ENCODE results near the gene RBMS1. TPM values are rescaled to one million over a fixed set of nuclear protein-coding genes. Genes with fewer than 3 reads are reported as not detected.

Gene RBMS1
- total and polyA plus RNA-seq, 2 donors: 39.8 to 53.7 TPM

GRCh38 chr2:160479269-160479668 lies 14.3 kb downstream of the RBMS1 start:
- DNase-seq (ENCODE audit: low read depth in 6 of 9, low spot score in 9 of 9): no peak
- peaks cover 2 to 3% of the 10 kb centered on the region in 2 donors for H3K4me1 ChIP-seq (ENCODE audit: control insufficient read depth in 2 of 2, insufficient read depth in 2 of 2, low read length in 2 of 2)

GRCh38 chr2:160478660-160479059 lies 14.9 kb downstream of the RBMS1 start:
- H3K4me3 ChIP-seq (ENCODE audit: low read length in 2 of 2): no peak overlapping the region
- H3K36me3 ChIP-seq (ENCODE audit: control insufficient read depth in 2 of 2, insufficient read depth in 2 of 2, low read length in 1 of 2): no peaks in the 10 kb centered on the region
- no peaks in the 10 kb centered on the region for H3K27me3 ChIP-seq (ENCODE audit: control insufficient read depth in 2 of 2, insufficient read depth in 1 of 2, low read length in 1 of 2)
- 96% methylated on average over 6 of the region's 6 CpGs for WGBS
- no peak overlapping the region for H3K27ac ChIP-seq (ENCODE audit: low read depth in 1 of 2, low read length in 1 of 2)
- peaks cover 2 to 3% of the 10 kb centered on the region in 2 donors for H3K4me1 ChIP-seq (ENCODE audit: control insufficient read depth in 2 of 2, insufficient read depth in 2 of 2, low read length in 2 of 2)
- no peak for DNase-seq (ENCODE audit: low read depth in 6 of 9, low spot score in 9 of 9)
- H3K9me3 ChIP-seq (ENCODE audit: control insufficient read depth in 2 of 2, insufficient read depth in 1 of 2, low read length in 1 of 2): no peaks in the 10 kb centered on the region

More at GRCh38 chr2:160479269-160479668, 14.3 kb downstream of the RBMS1 start:
- H3K9me3 ChIP-seq (ENCODE audit: control insufficient read depth in 2 of 2, insufficient read depth in 1 of 2, low read length in 1 of 2): no peaks in the 10 kb centered on the region
- WGBS: 97% methylated on average over 3 of the region's 3 CpGs
- H3K27ac ChIP-seq (ENCODE audit: low read depth in 1 of 2, low read length in 1 of 2): no peak overlapping the region
- no peaks in the 10 kb centered on the region for H3K36me3 ChIP-seq (ENCODE audit: control insufficient read depth in 2 of 2, insufficient read depth in 2 of 2, low read length in 1 of 2)
- no peaks in the 10 kb centered on the region for H3K27me3 ChIP-seq (ENCODE audit: control insufficient read depth in 2 of 2, insufficient read depth in 1 of 2, low read length in 1 of 2)
- H3K4me3 ChIP-seq (ENCODE audit: low read length in 2 of 2): no peak overlapping the region

GRCh38 chr2:160477032-160477431 lies 16.6 kb downstream of the RBMS1 start:
- Histone ChIP-seq H3K4me1 (ENCODE audit: control insufficient read depth in 2 of 2, insufficient read depth in 2 of 2, low read length in 2 of 2) (no peaks in the 10 kb centered on the region), H3K27ac (ENCODE audit: low read depth in 1 of 2, low read length in 1 of 2) (no peak overlapping the region)
- WGBS: 98% methylated on average over 7 of the region's 7 CpGs

GRCh38 chr2:160474891-160475787 lies 18.5 kb downstream of the RBMS1 start:
- 95% methylated on average over 7 of the region's 7 CpGs for WGBS
- Histone ChIP-seq H3K27ac (ENCODE audit: low read depth in 1 of 2, low read length in 1 of 2) (peak overlapping the region in 1 of 2 donors; percentile 2), H3K27me3 (ENCODE audit: control insufficient read depth in 2 of 2, insufficient read depth in 1 of 2, low read length in 1 of 2) (no peaks in the 10 kb centered on the region), H3K36me3 (ENCODE audit: control insufficient read depth in 2 of 2, insufficient read depth in 2 of 2, low read length in 1 of 2) (no peaks in the 10 kb centered on the region), H3K9me3 (ENCODE audit: control insufficient read depth in 2 of 2, insufficient read depth in 1 of 2, low read length in 1 of 2) (no peaks in the 10 kb centered on the region), H3K4me1 (ENCODE audit: control insufficient read depth in 2 of 2, insufficient read depth in 2 of 2, low read length in 2 of 2) (no peaks in the 10 kb centered on the region), H3K4me3 (ENCODE audit: low read length in 2 of 2) (no peak overlapping the region)
- DNase-seq (ENCODE audit: low read depth in 6 of 9, low spot score in 9 of 9): no peak

More at GRCh38 chr2:160477032-160477431, 16.6 kb downstream of the RBMS1 start:
- Histone ChIP-seq H3K36me3 (ENCODE audit: control insufficient read depth in 2 of 2, insufficient read depth in 2 of 2, low read length in 1 of 2) (no peaks in the 10 kb centered on the region), H3K9me3 (ENCODE audit: control insufficient read depth in 2 of 2, insufficient read depth in 1 of 2, low read length in 1 of 2) (no peaks in the 10 kb centered on the region), H3K27me3 (ENCODE audit: control insufficient read depth in 2 of 2, insufficient read depth in 1 of 2, low read length in 1 of 2) (no peaks in the 10 kb centered on the region), H3K4me3 (ENCODE audit: low read length in 2 of 2) (no peak overlapping the region)
- no peak for DNase-seq (ENCODE audit: low read depth in 6 of 9, low spot score in 9 of 9)

- Histone ChIP-seq H3K4me1 (ENCODE audit: control insufficient read depth in 2 of 2, insufficient read depth in 2 of 2, low read length in 2 of 2) (no peaks in the 10 kb centered on the region), H3K36me3 (ENCODE audit: control insufficient read depth in 2 of 2, insufficient read depth in 2 of 2, low read length in 1 of 2) (no peaks in the 10 kb centered on the region), H3K4me3 (ENCODE audit: low read length in 2 of 2) (no peak overlapping the region), H3K27ac (ENCODE audit: low read depth in 1 of 2, low read length in 1 of 2) (no peak overlapping the region), H3K27me3 (ENCODE audit: control insufficient read depth in 2 of 2, insufficient read depth in 1 of 2, low read length in 1 of 2) (no peaks in the 10 kb centered on the region), H3K9me3 (ENCODE audit: control insufficient read depth in 2 of 2, insufficient read depth in 1 of 2, low read length in 1 of 2) (no peaks in the 10 kb centered on the region)
- WGBS: 81% methylated on average over 6 of the region's 6 CpGs
- no peak for DNase-seq (ENCODE audit: low read depth in 6 of 9, low spot score in 9 of 9)
Measured at GRCh38 chr2:160474319-160474645, 19.3 kb downstream of the RBMS1 start.

- no peak for DNase-seq (ENCODE audit: low read depth in 6 of 9, low spot score in 9 of 9)
- no peak overlapping the region for H3K4me3 ChIP-seq (ENCODE audit: low read length in 2 of 2)
- H3K36me3 ChIP-seq (ENCODE audit: control insufficient read depth in 2 of 2, insufficient read depth in 2 of 2, low read length in 1 of 2): no peaks in the 10 kb centered on the region
- H3K9me3 ChIP-seq (ENCODE audit: control insufficient read depth in 2 of 2, insufficient read depth in 1 of 2, low read length in 1 of 2): no peaks in the 10 kb centered on the region
- H3K4me1 ChIP-seq (ENCODE audit: control insufficient read depth in 2 of 2, insufficient read depth in 2 of 2, low read length in 2 of 2): no peaks in the 10 kb centered on the region
- H3K27ac ChIP-seq (ENCODE audit: low read depth in 1 of 2, low read length in 1 of 2): no peak overlapping the region
- 87% methylated on average over 2 of the region's 2 CpGs for WGBS
- H3K27me3 ChIP-seq (ENCODE audit: control insufficient read depth in 2 of 2, insufficient read depth in 1 of 2, low read length in 1 of 2): no peaks in the 10 kb centered on the region
Measured at GRCh38 chr2:160473468-160474318, 19.9 kb downstream of the RBMS1 start.

GRCh38 chr2:160472839-160473251 lies 20.8 kb downstream of the RBMS1 start:
- WGBS: 73% methylated on average over 4 of the region's 4 CpGs
- no peak overlapping the region for H3K27ac ChIP-seq (ENCODE audit: low read depth in 1 of 2, low read length in 1 of 2)

GRCh38 chr2:160471950-160472349 lies 21.7 kb downstream of the RBMS1 start:
- DNase-seq (ENCODE audit: low read depth in 6 of 9, low spot score in 9 of 9): no peak
- H3K27ac ChIP-seq (ENCODE audit: low read depth in 1 of 2, low read length in 1 of 2): no peak overlapping the region
- WGBS: 77% methylated on average over 3 of the region's 3 CpGs
- no peaks in the 10 kb centered on the region for H3K9me3 ChIP-seq (ENCODE audit: control insufficient read depth in 2 of 2, insufficient read depth in 1 of 2, low read length in 1 of 2)
- no peak overlapping the region for H3K4me3 ChIP-seq (ENCODE audit: low read length in 2 of 2)
- no peaks in the 10 kb centered on the region for H3K27me3 ChIP-seq (ENCODE audit: control insufficient read depth in 2 of 2, insufficient read depth in 1 of 2, low read length in 1 of 2)
- H3K36me3 ChIP-seq (ENCODE audit: control insufficient read depth in 2 of 2, insufficient read depth in 2 of 2, low read length in 1 of 2): no peaks in the 10 kb centered on the region
- no peaks in the 10 kb centered on the region for H3K4me1 ChIP-seq (ENCODE audit: control insufficient read depth in 2 of 2, insufficient read depth in 2 of 2, low read length in 2 of 2)

More at GRCh38 chr2:160472839-160473251, 20.8 kb downstream of the RBMS1 start:
- Histone ChIP-seq H3K4me1 (ENCODE audit: control insufficient read depth in 2 of 2, insufficient read depth in 2 of 2, low read length in 2 of 2) (no peaks in the 10 kb centered on the region), H3K36me3 (ENCODE audit: control insufficient read depth in 2 of 2, insufficient read depth in 2 of 2, low read length in 1 of 2) (no peaks in the 10 kb centered on the region), H3K27me3 (ENCODE audit: control insufficient read depth in 2 of 2, insufficient read depth in 1 of 2, low read length in 1 of 2) (no peaks in the 10 kb centered on the region), H3K4me3 (ENCODE audit: low read length in 2 of 2) (no peak overlapping the region), H3K9me3 (ENCODE audit: control insufficient read depth in 2 of 2, insufficient read depth in 1 of 2, low read length in 1 of 2) (no peaks in the 10 kb centered on the region)
- DNase-seq (ENCODE audit: low read depth in 6 of 9, low spot score in 9 of 9): no peak

- 92% methylated on average over 5 of the region's 5 CpGs for WGBS
- Histone ChIP-seq H3K27ac (ENCODE audit: low read depth in 1 of 2, low read length in 1 of 2) (no peak overlapping the region), H3K4me3 (ENCODE audit: low read length in 2 of 2) (no peak overlapping the region), H3K36me3 (ENCODE audit: control insufficient read depth in 2 of 2, insufficient read depth in 2 of 2, low read length in 1 of 2) (no peaks in the 10 kb centered on the region), H3K27me3 (ENCODE audit: control insufficient read depth in 2 of 2, insufficient read depth in 1 of 2, low read length in 1 of 2) (no peaks in the 10 kb centered on the region), H3K4me1 (ENCODE audit: control insufficient read depth in 2 of 2, insufficient read depth in 2 of 2, low read length in 2 of 2) (no peaks in the 10 kb centered on the region), H3K9me3 (ENCODE audit: control insufficient read depth in 2 of 2, insufficient read depth in 1 of 2, low read length in 1 of 2) (no peaks in the 10 kb centered on the region)
- DNase-seq (ENCODE audit: low read depth in 6 of 9, low spot score in 9 of 9): no peak
Measured at GRCh38 chr2:160469621-160470204, 23.9 kb downstream of the RBMS1 start.

Data from thymus (tissue), 11 donors.